H1 (cell line): ENCODE results near the gene SGMS1. TPM values are rescaled to one million over a fixed set of nuclear protein-coding genes. Genes with fewer than 3 reads are reported as not detected.

Experiments
- CTCF ChIA-PET: fragments of 300-600 bp; sonication (Branson Sonifier 250); formaldehyde crosslinking; loops from one replicate; lab custom pipeline; 2021; ENCODE audit not compliant: partially characterized antibody; lab: Charles Lee
- POLR2A ChIA-PET: fragments of 300-600 bp; sonication (Branson Sonifier 250); formaldehyde crosslinking; loops from one replicate; lab custom pipeline; 2021; ENCODE audit warnings: inconsistent platforms; ENCODE audit not compliant: partially characterized antibody; lab: Charles Lee
- DNase-seq, 2 experiments: peaks; one replicate each; pipeline versions ENCODE4 v3.0.0 to v3.0.0-alpha.2; 2010 to 2022; ENCODE audit warnings: low spot score in 2 of 2, low read depth in 1 of 2, mixed read lengths in 1 of 2
- FAIRE-seq: peaks from 2 replicates; lab custom pipeline; 2011; peaks lifted over from hg19 to GRCh38; lab: Jason Lieb, UNC
- H2AFZ ChIP-seq: 2 replicates; pipeline ENCODE4 v1.8.1; 2012; ENCODE audit warnings: low read length, inconsistent platforms
- H2AK5ac ChIP-seq: 2 replicates; pipeline ENCODE4 v1.6.1; 2013; ENCODE audit warnings: low read depth, low read length
- H2BK120ac ChIP-seq: replicated peaks from 2 replicates; pipeline ENCODE3; 2013; ENCODE audit warnings: low read depth, low read length, inconsistent platforms
- H2BK12ac ChIP-seq: 2 replicates; pipeline ENCODE4 v1.6.1; 2013; ENCODE audit warnings: low read depth, low read length
- H2BK15ac ChIP-seq: 2 replicates; pipeline ENCODE4 v1.6.1; 2013; ENCODE audit warnings: low read length
- H2BK20ac ChIP-seq: 2 replicates; pipeline ENCODE4 v1.6.1; 2013; ENCODE audit warnings: low read length
- H2BK5ac ChIP-seq: 2 replicates; pipeline ENCODE4 v1.6.1; 2013; ENCODE audit warnings: low read depth, low read length
- H3K14ac ChIP-seq: 2 replicates; pipeline ENCODE4 v1.6.1; 2013; ENCODE audit warnings: inconsistent platforms; ENCODE audit not compliant: insufficient read length
- H3K18ac ChIP-seq: 2 replicates; pipeline ENCODE4 v1.6.1; 2013; ENCODE audit warnings: low read length; ENCODE audit errors: extremely low read depth
- H3K23ac ChIP-seq: 2 replicates; pipeline ENCODE4 v1.6.1; 2013; ENCODE audit warnings: inconsistent platforms; ENCODE audit not compliant: insufficient read length
- H3K23me2 ChIP-seq: 2 replicates; pipeline ENCODE4 v1.6.1; 2013; ENCODE audit warnings: low read depth, low read length
- H3K27ac ChIP-seq: 2 replicates; pipeline ENCODE4 v1.6.1; 2011; ENCODE audit warnings: low read depth, low read length, inconsistent platforms
- H3K27me3 ChIP-seq, 4 experiments: replicated peaks in 1 of 4; 1 replicate in 1 of 4; 2 replicates in 3 of 4; pipeline versions ENCODE4 v1.6.1 to v1.8.1; 2011 to 2013; ENCODE audit warnings: low read length in 3 of 4, mild to moderate bottlenecking in 3 of 4, inconsistent platforms in 2 of 4, mixed read lengths in 2 of 4, moderate library complexity in 1 of 4; ENCODE audit not compliant: control insufficient read depth in 3 of 4, insufficient read depth in 3 of 4; ENCODE audit errors: extremely low read depth in 1 of 4
- H3K36me3 ChIP-seq, 4 experiments: 2 replicates each; pipeline versions ENCODE4 v1.6.1 to v1.8.1; 2011 to 2013; ENCODE audit warnings: mild to moderate bottlenecking in 4 of 4, low read length in 3 of 4, moderate library complexity in 2 of 4, control low read depth in 1 of 4, inconsistent platforms in 1 of 4; ENCODE audit not compliant: insufficient read depth in 4 of 4, control insufficient read depth in 2 of 4
- H3K4ac ChIP-seq: replicated peaks from 2 replicates; pipeline ENCODE3; 2013; ENCODE audit warnings: low read length, low read depth, mixed read lengths, inconsistent platforms; ENCODE audit not compliant: insufficient read length
- H3K4me1 ChIP-seq, 4 experiments: replicated peaks in 1 of 4; 1 replicate in 1 of 4; 2 replicates in 3 of 4; pipeline versions ENCODE4 v1.6.1 to v1.8.1; 2011 to 2013; ENCODE audit warnings: low read length in 3 of 4, inconsistent platforms in 2 of 4, mixed read lengths in 1 of 4; ENCODE audit not compliant: insufficient read depth in 4 of 4, control insufficient read depth in 3 of 4
- H3K4me2 ChIP-seq, 2 experiments: 2 replicates each; pipeline versions ENCODE4 v1.6.1 to v1.8.1; 2011 to 2013; ENCODE audit warnings: low read depth in 2 of 2, low read length in 2 of 2, control low read depth in 1 of 2, inconsistent platforms in 1 of 2, mild to moderate bottlenecking in 1 of 2; ENCODE audit not compliant: insufficient read depth in 1 of 2
- H3K4me3 ChIP-seq, 4 experiments: fragments of 200-600, 300-600 bp in 1 of 4; sonication (generic), shearing (Covaris generic), sonication (Bioruptor Twin) in 1 of 4; 2 replicates each; pipeline versions ENCODE4 v1.5.1 to v1.8.1; 2011 to 2016; ENCODE audit warnings: low read length in 4 of 4, low read depth in 3 of 4, control low read depth in 2 of 4, inconsistent platforms in 2 of 4, mild to moderate bottlenecking in 2 of 4, mixed read lengths in 1 of 4, moderate library complexity in 1 of 4; ENCODE audit not compliant: insufficient read depth in 2 of 4; ENCODE audit errors: extremely low read depth in 1 of 4
- H3K56ac ChIP-seq: replicated peaks from 2 replicates; pipeline ENCODE3; 2013; ENCODE audit warnings: low read depth, mild to moderate bottlenecking, mixed read lengths, low read length, inconsistent platforms; ENCODE audit not compliant: insufficient read length
- H3K79me1 ChIP-seq: 2 replicates; pipeline ENCODE4 v1.6.1; 2013; ENCODE audit warnings: low read depth, low read length, control low read depth
- H3K79me2 ChIP-seq, 2 experiments: 2 replicates each; pipeline versions ENCODE4 v1.6.1 to v1.8.1; 2012 to 2013; ENCODE audit warnings: low read length in 2 of 2, mild to moderate bottlenecking in 2 of 2, inconsistent platforms in 1 of 2; ENCODE audit not compliant: insufficient read depth in 2 of 2, control insufficient read depth in 1 of 2
- H3K9ac ChIP-seq, 4 experiments: replicated peaks in 1 of 4; 1 replicate in 1 of 4; 2 replicates in 3 of 4; pipeline versions ENCODE4 v1.6.1 to v1.8.1; 2011 to 2013; ENCODE audit warnings: low read depth in 3 of 4, low read length in 3 of 4, control low read depth in 2 of 4, mild to moderate bottlenecking in 2 of 4, moderate library complexity in 2 of 4, inconsistent platforms in 1 of 4; ENCODE audit errors: extremely low read depth in 1 of 4
- H3K9me3 ChIP-seq, 2 experiments: 2 replicates each; pipeline versions ENCODE4 v1.6.1 to v1.8.1; 2012 to 2013; ENCODE audit warnings: mild to moderate bottlenecking in 2 of 2, moderate library complexity in 2 of 2, control low read depth in 1 of 2, inconsistent platforms in 1 of 2, low read depth in 1 of 2, low read length in 1 of 2, mixed read lengths in 1 of 2; ENCODE audit not compliant: insufficient read depth in 2 of 2
- H4K20me1 ChIP-seq, 2 experiments: replicated peaks in 1 of 2; 2 replicates each; pipeline versions ENCODE3 to v1.8.1; 2011 to 2013; ENCODE audit warnings: inconsistent platforms in 2 of 2, low read length in 2 of 2, mild to moderate bottlenecking in 1 of 2; ENCODE audit not compliant: insufficient read depth in 2 of 2, control insufficient read depth in 1 of 2
- H4K5ac ChIP-seq: 2 replicates; pipeline ENCODE4 v1.6.1; 2013; ENCODE audit warnings: low read length, low read depth, mixed read lengths, inconsistent platforms; ENCODE audit not compliant: insufficient read length
- H4K8ac ChIP-seq: 2 replicates; pipeline ENCODE4 v1.8.0; 2013; ENCODE audit warnings: mild to moderate bottlenecking, moderate library complexity, low read length, inconsistent platforms; ENCODE audit not compliant: insufficient read depth; ENCODE audit errors: extremely low read depth
- H4K91ac ChIP-seq: replicated peaks from 2 replicates; pipeline ENCODE3; 2013; ENCODE audit warnings: low read length, mixed read lengths, inconsistent platforms; ENCODE audit not compliant: insufficient read length
- ASH2L ChIP-seq: fragments of 200-600, 300-600 bp; sonication (generic); IDR thresholded peaks from one replicate; pipeline ENCODE4 v1.7.1; 2017; ENCODE audit warnings: low read length
- BRCA1 ChIP-seq: IDR thresholded peaks from 2 replicates; pipeline ENCODE4 v1.6.1; 2012; ENCODE audit warnings: low read depth, low read length, improper control_type of control experiment
- CREB1 ChIP-seq: IDR thresholded peaks from 2 replicates; pipeline ENCODE4 v1.6.1; 2012; ENCODE audit warnings: inconsistent platforms
- EGR1 ChIP-seq: IDR thresholded peaks from 2 replicates; pipeline ENCODE4 v1.6.1; 2011; ENCODE audit warnings: low read depth, low read length, borderline replicate concordance
- KDM1A ChIP-seq: fragments of 200-600, 300-600 bp; sonication (generic); IDR thresholded peaks from 2 replicates; pipeline ENCODE4 v1.7.1; 2016; ENCODE audit warnings: mild to moderate bottlenecking, low read length, borderline replicate concordance
- KDM4A ChIP-seq: IDR thresholded peaks from one replicate; pipeline ENCODE4 v1.7.1; 2012; ENCODE audit warnings: low read depth, mild to moderate bottlenecking, moderate library complexity, low read length, inconsistent platforms; ENCODE audit not compliant: severe bottlenecking
- KDM5A ChIP-seq: fragments of 200-600 bp; IDR thresholded peaks from 2 replicates; pipeline ENCODE4 v1.7.1; 2012; ENCODE audit warnings: mild to moderate bottlenecking, low read length, inconsistent platforms, mixed read lengths
- NANOG ChIP-seq: IDR thresholded peaks from 2 replicates; pipeline ENCODE4 v1.6.1; 2011; ENCODE audit warnings: low read length, low read depth, mild to moderate bottlenecking, inconsistent platforms; ENCODE audit not compliant: insufficient read depth, poor library complexity, severe bottlenecking
- RXRA ChIP-seq: IDR thresholded peaks from 2 replicates; pipeline ENCODE4 v1.6.1; 2011; ENCODE audit warnings: low read depth, mild to moderate bottlenecking, low read length, moderate library complexity; ENCODE audit not compliant: insufficient read depth
- SP1 ChIP-seq: IDR thresholded peaks from 2 replicates; pipeline ENCODE4 v1.6.1; 2011; ENCODE audit warnings: low read depth, low read length
- TAF1 ChIP-seq: IDR thresholded peaks from 2 replicates; pipeline ENCODE4 v1.6.1; 2011; ENCODE audit warnings: mild to moderate bottlenecking, low read depth, low read length
- TBP ChIP-seq: IDR thresholded peaks from 2 replicates; pipeline ENCODE4 v1.6.1; 2011; ENCODE audit warnings: low read depth, low read length, improper control_type of control experiment
- WGBS, 2 experiments: shearing (Covaris generic) in 1 of 2; methylation state at CpG; one replicate each; pipeline versions ENCODE4 v1.1.6 to v1.1.7; 2013 to 2015; ENCODE audit warnings: low lambda C conversion rate in 2 of 2, mixed read lengths in 2 of 2, inconsistent platforms in 1 of 2, low coverage in 1 of 2, missing lambda C conversion rate in 1 of 2; ENCODE audit not compliant: insufficient replicate concordance in 2 of 2, insufficient coverage in 1 of 2, insufficient read length in 1 of 2; ENCODE audit errors: extremely low coverage in 1 of 2, missing lambda C conversion rate in 1 of 2; 5-methylcytosine and 5-hydroxymethylcytosine counted together
- polyA plus RNA-seq, 7 experiments: library from polyadenylated mRNA; depleted of rRNA in 3 of 7; stranded (reverse) in 5 of 7; unstranded in 2 of 7; fragments of >200 nt in 5 of 7; fragments of 200-250 nt in 2 of 7; gene quantifications; 1 replicate in 5 of 7; 2 replicates in 1 of 7; 4 replicates in 1 of 7; pipeline versions ENCODE4 v1.2.1 to v1.2.3, GENCODE V29; 2011 to 2013; ENCODE audit warnings: missing spikeins in 2 of 7, mixed read lengths in 2 of 7
- total RNA-seq: library from RNA; stranded (reverse); fragmentation: NEBNext Ultra II Directional; extraction: Animal tissue kit (Norgen Biotek cat#: 25700); gene quantifications from 2 replicates; pipeline ENCODE4 v1.2.1, GENCODE V29; 2021

Gene SGMS1
- total and polyA plus RNA-seq, 2 of the 8 experiments (the other 6 are each of a cell fraction or from before 2014, with no cell fraction given): 6.0 to 15.6 TPM

GRCh38 chr10:50419756-50420155, 204.0 kb downstream of the SGMS1 start:
- H4K20me1 ChIP-seq: peaks cover 0 to 3% of the 10 kb centered on the region in 2 experiments
- H2BK20ac ChIP-seq: no peak overlapping the region
- H3K23ac ChIP-seq: no peak overlapping the region
- no peaks in the 10 kb centered on the region for H3K27me3 ChIP-seq
- no peaks in the 10 kb centered on the region; the same call in 1 of the 2 replicates for H3K23me2 ChIP-seq
- 0 out of 2 replicates have a peak, but pooled peaks cover 2% of the 10 kb centered on the region for H3K79me1 ChIP-seq
- H3K79me2 ChIP-seq: peaks cover 0 to 5% of the 10 kb centered on the region in 2 experiments; a peak in 2 of 4 replicates
- no peak overlapping the region for H3K4me3 ChIP-seq
- H3K9ac ChIP-seq: no peak overlapping the region
- no peak overlapping the region for H2BK5ac ChIP-seq
- no peak overlapping the region for H2AK5ac ChIP-seq
- ChIA-PET POLR2A (interaction anchor here (1.1 kb wide), 1 partner anchor 12 kb away, joined by 3 read pairs; no protein-coding TSS in a partner anchor), CTCF (interaction anchor here (0.6 to 2.8 kb wide), 16 partner anchors 9 to 116 kb away, joined by 3 to 14 read pairs (median 4); no protein-coding TSS in a partner anchor)
- no peak overlapping the region for H3K4me2 ChIP-seq
- no peak overlapping the region for H4K8ac ChIP-seq
- H3K27ac ChIP-seq: no peak overlapping the region
- 80% methylated on average over 3 of the region's 3 CpGs; no CpG with 5 or more reads in 1 of the 2 experiments for WGBS, 2 experiments
- no peak overlapping the region for H2BK120ac ChIP-seq
- no peak overlapping the region for H2AFZ ChIP-seq
- no peak overlapping the region for H2BK15ac ChIP-seq
- DNase-seq (no peak), FAIRE-seq (no peak)
- no peak overlapping the region for H3K4ac ChIP-seq
- no peak overlapping the region for H4K91ac ChIP-seq
- TF ChIP-seq KDM1A (no peak), KDM4A (no peak), NANOG (no peak), EGR1 (no peak), SP1 (no peak), BRCA1 (no peak), TBP (no peak), CREB1 (no peak), KDM5A (no peak), RXRA (no peak), TAF1 (no peak), ASH2L (no peak)
- H3K18ac ChIP-seq: no peak overlapping the region
- peaks cover 0 to 9% (median 5%) of the 10 kb centered on the region in 4 experiments; a peak in 6 of 7 replicates for H3K4me1 ChIP-seq
- H3K9me3 ChIP-seq: no peaks in the 10 kb centered on the region
- H3K36me3 ChIP-seq: no peaks in the 10 kb centered on the region
- no peak overlapping the region for H3K56ac ChIP-seq
- H3K14ac ChIP-seq: no peak overlapping the region
- 0 out of 2 replicates have a peak overlapping the region, but pooled peaks have one; percentile 50 for H2BK12ac ChIP-seq
- H4K5ac ChIP-seq: no peak overlapping the region
